SK-N-SH treated with all-trans-retinoic acid at 6 μM for 48 hours (cell line): ENCODE data around the gene OPHN1.

Experiments used
- CREB5 ChIP-seq: fragments of 250-450 bp; sonication (Bioruptor Pico); IDR thresholded peaks from 2 replicates; pipeline ENCODE4 v1.5.1; 2020; ENCODE audit warnings: low read depth, mild to moderate bottlenecking, moderate library complexity
- GLIS3 ChIP-seq: fragments of 250-450 bp; sonication (Bioruptor Pico); IDR thresholded peaks from 2 replicates; pipeline ENCODE4 v1.5.0; 2020; ENCODE audit warnings: mild to moderate bottlenecking, moderate library complexity
- OSR1 ChIP-seq: fragments of 250-450 bp; sonication (Bioruptor Pico); IDR thresholded peaks from 2 replicates; pipeline ENCODE4 v1.8.0; 2022; ENCODE audit warnings: moderate library complexity, mild to moderate bottlenecking, inconsistent platforms
- SNAI2 ChIP-seq: fragments of 250-450 bp; sonication (Bioruptor Pico); IDR thresholded peaks from 2 replicates; pipeline ENCODE4 v1.5.0; 2020; ENCODE audit warnings: mild to moderate bottlenecking, moderate library complexity
- TCF4 ChIP-seq: fragments of 250-450 bp; sonication (Bioruptor Pico); IDR thresholded peaks from 2 replicates; pipeline ENCODE4 v1.8.0; 2021; ENCODE audit warnings: mild to moderate bottlenecking, moderate library complexity, borderline replicate concordance
- ZFP3 ChIP-seq: fragments of 250-450 bp; sonication (Bioruptor Pico); IDR thresholded peaks from 2 replicates; pipeline ENCODE4 v1.5.0; 2020; ENCODE audit warnings: mild to moderate bottlenecking, moderate library complexity
- ZFP30 ChIP-seq: fragments of 450-650 bp; formaldehyde crosslinking; IDR thresholded peaks from 2 replicates; pipeline ENCODE4 v1.5.0; 2022; ENCODE audit warnings: mild to moderate bottlenecking, moderate library complexity
- ZNF8 ChIP-seq: fragments of 450-650 bp; formaldehyde crosslinking; IDR thresholded peaks from 2 replicates; pipeline ENCODE4 v1.5.0; 2020; ENCODE audit warnings: mild to moderate bottlenecking, moderate library complexity
- TF ChIP-seq, protein P1 (sequence below): fragments of 250-450 bp; sonication (Bioruptor Pico); IDR thresholded peaks from 2 replicates; pipeline ENCODE4 v1.8.0; 2020; ENCODE audit warnings: mild to moderate bottlenecking, moderate library complexity, borderline replicate concordance

DNA sequence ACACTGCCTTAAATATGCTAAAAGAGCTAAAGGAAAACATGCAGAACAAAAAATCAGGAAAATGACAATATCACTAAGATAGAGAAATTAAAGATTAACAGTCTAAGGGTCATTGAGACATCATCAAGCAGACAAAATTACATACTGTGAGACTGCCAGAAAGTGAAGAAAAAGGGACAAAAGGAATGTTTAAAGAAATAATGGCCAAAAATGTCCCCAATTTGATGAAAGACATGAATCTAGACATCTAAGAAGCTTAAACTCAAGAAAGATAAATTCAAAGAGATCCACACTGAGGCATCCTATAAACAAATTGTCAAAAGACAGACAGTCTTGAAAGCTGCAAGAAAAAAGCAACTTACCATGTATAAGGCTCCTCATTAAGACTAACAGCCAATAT, 63.7 kb downstream of the OPHN1 start:
- TF ChIP-seq ZFP30 (CRISPR knock-in tag), result no peak
- TF ChIP-seq OSR1 (CRISPR knock-in tag), result no peak
- no peak for TF ChIP-seq GLIS3 (CRISPR knock-in tag)
- TF ChIP-seq SNAI2 (CRISPR knock-in tag), result no peak
- no peak for TF ChIP-seq TCF4 (CRISPR knock-in tag)
- TF ChIP-seq, protein P1, sequence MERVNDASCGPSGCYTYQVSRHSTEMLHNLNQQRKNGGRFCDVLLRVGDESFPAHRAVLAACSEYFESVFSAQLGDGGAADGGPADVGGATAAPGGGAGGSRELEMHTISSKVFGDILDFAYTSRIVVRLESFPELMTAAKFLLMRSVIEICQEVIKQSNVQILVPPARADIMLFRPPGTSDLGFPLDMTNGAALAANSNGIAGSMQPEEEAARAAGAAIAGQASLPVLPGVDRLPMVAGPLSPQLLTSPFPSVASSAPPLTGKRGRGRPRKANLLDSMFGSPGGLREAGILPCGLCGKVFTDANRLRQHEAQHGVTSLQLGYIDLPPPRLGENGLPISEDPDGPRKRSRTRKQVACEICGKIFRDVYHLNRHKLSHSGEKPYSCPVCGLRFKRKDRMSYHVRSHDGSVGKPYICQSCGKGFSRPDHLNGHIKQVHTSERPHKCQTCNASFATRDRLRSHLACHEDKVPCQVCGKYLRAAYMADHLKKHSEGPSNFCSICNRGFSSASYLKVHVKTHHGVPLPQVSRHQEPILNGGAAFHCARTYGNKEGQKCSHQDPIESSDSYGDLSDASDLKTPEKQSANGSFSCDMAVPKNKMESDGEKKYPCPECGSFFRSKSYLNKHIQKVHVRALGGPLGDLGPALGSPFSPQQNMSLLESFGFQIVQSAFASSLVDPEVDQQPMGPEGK (CRISPR knock-in tag), result no peak
- TF ChIP-seq ZNF8, result no peak
- no peak for TF ChIP-seq CREB5 (CRISPR knock-in tag)
- no peak for TF ChIP-seq ZFP3 (CRISPR knock-in tag)
